HT1080 (cell line): Measurements from ENCODE around the gene PRKCB. TPM values are rescaled to one million over a fixed set of nuclear protein-coding genes. Genes with fewer than 3 reads are reported as not detected.
A peak's percentile ranks its signal among the peaks of the same experiment; 100 is the strongest.

ENCODE experiments used
- DNase-seq: peaks from one replicate; pipeline ENCODE4 v3.0.0-alpha.2; 2015; ENCODE audit warnings: low read depth
- total RNA-seq: library from RNA; depleted of rRNA; stranded (reverse); fragments of >200 nt; shearing (Covaris generic); gene quantifications from 2 replicates; pipeline ENCODE4 v1.2.3, GENCODE V29; 2014

The PRKCB gene
- total RNA-seq, 1 experiment from 2014 or later, result not detected

GRCh38 chr16:24036614-24037013 lies 200.8 kb downstream of the PRKCB start:
- DNase-seq, result peak; percentile 37

- DNase-seq, result no peak
Measured at GRCh38 chr16:24037335-24037734, 201.6 kb downstream of the PRKCB start.

- DNase-seq, result peak; percentile 59
Measured at GRCh38 chr16:24041834-24042631, 206.2 kb downstream of the PRKCB start.

GRCh38 chr16:24044467-24044866 lies 208.7 kb downstream of the PRKCB start:
- no peak for DNase-seq

GRCh38 chr16:24045641-24046040 lies 209.9 kb downstream of the PRKCB start:
- DNase-seq, result no peak

GRCh38 chr16:24046442-24046841 lies 210.7 kb downstream of the PRKCB start:
- DNase-seq, result no peak

- DNase-seq, result no peak
Measured at GRCh38 chr16:24049113-24049512, 213.3 kb downstream of the PRKCB start.

GRCh38 chr16:24051125-24051524 lies 215.3 kb downstream of the PRKCB start:
- no peak for DNase-seq

GRCh38 chr16:24052329-24053098 lies 216.7 kb downstream of the PRKCB start:
- no peak for DNase-seq

GRCh38 chr16:24053099-24053946 lies 217.5 kb downstream of the PRKCB start:
- DNase-seq, result no peak

GRCh38 chr16:24054741-24055491 lies 219.1 kb downstream of the PRKCB start:
- DNase-seq, result no peak

- no peak for DNase-seq
Measured at GRCh38 chr16:24062270-24062817, 226.6 kb downstream of the PRKCB start.

- DNase-seq, result no peak
Measured at GRCh38 chr16:24069036-24069590, 233.3 kb downstream of the PRKCB start.

GRCh38 chr16:24070851-24071250 lies 235.1 kb downstream of the PRKCB start:
- DNase-seq, result peak; percentile 43

- no peak for DNase-seq
Measured at GRCh38 chr16:24071666-24072360, 236.0 kb downstream of the PRKCB start.

GRCh38 chr16:24073321-24073720 lies 237.5 kb downstream of the PRKCB start:
- no peak for DNase-seq

GRCh38 chr16:24074574-24074973 lies 238.8 kb downstream of the PRKCB start:
- no peak for DNase-seq

- no peak for DNase-seq
Measured at GRCh38 chr16:24075302-24075701, 239.5 kb downstream of the PRKCB start.

GRCh38 chr16:24075931-24076716 lies 240.3 kb downstream of the PRKCB start:
- peak; percentile 11 for DNase-seq
